Liver (tissue), 3 donors: ENCODE results near the gene SLC35A3.

ENCODE experiments used
- EGR1 ChIP-seq, 2 donors: IDR thresholded peaks; 2 replicates each; pipeline ENCODE4 v1.6.1; 2016 to 2018; ENCODE audit warnings: antibody characterized with exemption in 2 of 2, low read depth in 2 of 2
- FOXA1 ChIP-seq: IDR thresholded peaks from 2 replicates; pipeline ENCODE4 v1.6.1; 2016; ENCODE audit warnings: antibody characterized with exemption
- GABPA ChIP-seq, 2 donors: IDR thresholded peaks in 1 of 2; conservative IDR thresholded peaks in 1 of 2; 2 replicates each; pipeline ENCODE4 v1.6.1; 2016; ENCODE audit warnings: antibody characterized with exemption in 2 of 2, mild to moderate bottlenecking in 1 of 2, moderate library complexity in 1 of 2
- JUND ChIP-seq, 2 donors: IDR thresholded peaks; 2 replicates each; pipeline ENCODE4 v1.6.1; 2016; ENCODE audit warnings: antibody characterized with exemption in 2 of 2
- RXRA ChIP-seq, 2 donors: IDR thresholded peaks; 2 replicates each; pipeline ENCODE4 v1.6.1; 2017 to 2018; ENCODE audit warnings: antibody characterized with exemption in 2 of 2, mild to moderate bottlenecking in 1 of 2
- SP1 ChIP-seq: IDR thresholded peaks from 2 replicates; pipeline ENCODE4 v1.6.1; 2018; ENCODE audit warnings: antibody characterized with exemption, mild to moderate bottlenecking
- TF ChIP-seq, protein P1 (sequence below): fragments of 150-350 bp; IDR thresholded peaks from 2 replicates; pipeline ENCODE4 v1.5.1; 2017; ENCODE audit warnings: improper control_type of control experiment, low read depth, low read length; ENCODE audit not compliant: missing input control
- TF ChIP-seq, protein P2 (sequence below): IDR thresholded peaks from 2 replicates; pipeline ENCODE4 v1.6.1; 2016; ENCODE audit warnings: antibody characterized with exemption
- donor health status: healthy.
- donor health status: healthy.

GRCh38 chr1:100005424-100005823, 35.6 kb downstream of the SLC35A3 start:
- TF ChIP-seq SP1, result no peak
- TF ChIP-seq GABPA (IDR thresholded peaks at IDR 0.05 in 1 of 2, conservative IDR thresholded peaks at IDR 0.05 in 1 of 2), result no peak
- TF ChIP-seq, protein P1, sequence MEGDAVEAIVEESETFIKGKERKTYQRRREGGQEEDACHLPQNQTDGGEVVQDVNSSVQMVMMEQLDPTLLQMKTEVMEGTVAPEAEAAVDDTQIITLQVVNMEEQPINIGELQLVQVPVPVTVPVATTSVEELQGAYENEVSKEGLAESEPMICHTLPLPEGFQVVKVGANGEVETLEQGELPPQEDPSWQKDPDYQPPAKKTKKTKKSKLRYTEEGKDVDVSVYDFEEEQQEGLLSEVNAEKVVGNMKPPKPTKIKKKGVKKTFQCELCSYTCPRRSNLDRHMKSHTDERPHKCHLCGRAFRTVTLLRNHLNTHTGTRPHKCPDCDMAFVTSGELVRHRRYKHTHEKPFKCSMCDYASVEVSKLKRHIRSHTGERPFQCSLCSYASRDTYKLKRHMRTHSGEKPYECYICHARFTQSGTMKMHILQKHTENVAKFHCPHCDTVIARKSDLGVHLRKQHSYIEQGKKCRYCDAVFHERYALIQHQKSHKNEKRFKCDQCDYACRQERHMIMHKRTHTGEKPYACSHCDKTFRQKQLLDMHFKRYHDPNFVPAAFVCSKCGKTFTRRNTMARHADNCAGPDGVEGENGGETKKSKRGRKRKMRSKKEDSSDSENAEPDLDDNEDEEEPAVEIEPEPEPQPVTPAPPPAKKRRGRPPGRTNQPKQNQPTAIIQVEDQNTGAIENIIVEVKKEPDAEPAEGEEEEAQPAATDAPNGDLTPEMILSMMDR, result no peak
- TF ChIP-seq, protein P2, sequence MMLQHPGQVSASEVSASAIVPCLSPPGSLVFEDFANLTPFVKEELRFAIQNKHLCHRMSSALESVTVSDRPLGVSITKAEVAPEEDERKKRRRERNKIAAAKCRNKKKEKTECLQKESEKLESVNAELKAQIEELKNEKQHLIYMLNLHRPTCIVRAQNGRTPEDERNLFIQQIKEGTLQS, result no peak
- no peak for TF ChIP-seq JUND (IDR thresholded peaks at IDR 0.05)
- TF ChIP-seq FOXA1, result no peak
- TF ChIP-seq EGR1 (IDR thresholded peaks at IDR 0.05; ENCODE audit: low read depth in 2 of 2), result no peak
- TF ChIP-seq RXRA (IDR thresholded peaks at IDR 0.05), result no peak
